SK-N-MC (cell line): Measurements from ENCODE around the gene MADD.

ENCODE experiments used
- EZH2 ChIP-seq: fragments of 200-600 bp; sonication (generic); IDR thresholded peaks from one replicate; pipeline ENCODE4 v1.6.1; 2017; ENCODE audit warnings: antibody characterized with exemption
- POLR2AphosphoS5 ChIP-seq: IDR thresholded peaks from 2 replicates; pipeline ENCODE4 v1.6.1; 2012; ENCODE audit warnings: mild to moderate bottlenecking, low read depth, low read length, borderline replicate concordance

DNA sequence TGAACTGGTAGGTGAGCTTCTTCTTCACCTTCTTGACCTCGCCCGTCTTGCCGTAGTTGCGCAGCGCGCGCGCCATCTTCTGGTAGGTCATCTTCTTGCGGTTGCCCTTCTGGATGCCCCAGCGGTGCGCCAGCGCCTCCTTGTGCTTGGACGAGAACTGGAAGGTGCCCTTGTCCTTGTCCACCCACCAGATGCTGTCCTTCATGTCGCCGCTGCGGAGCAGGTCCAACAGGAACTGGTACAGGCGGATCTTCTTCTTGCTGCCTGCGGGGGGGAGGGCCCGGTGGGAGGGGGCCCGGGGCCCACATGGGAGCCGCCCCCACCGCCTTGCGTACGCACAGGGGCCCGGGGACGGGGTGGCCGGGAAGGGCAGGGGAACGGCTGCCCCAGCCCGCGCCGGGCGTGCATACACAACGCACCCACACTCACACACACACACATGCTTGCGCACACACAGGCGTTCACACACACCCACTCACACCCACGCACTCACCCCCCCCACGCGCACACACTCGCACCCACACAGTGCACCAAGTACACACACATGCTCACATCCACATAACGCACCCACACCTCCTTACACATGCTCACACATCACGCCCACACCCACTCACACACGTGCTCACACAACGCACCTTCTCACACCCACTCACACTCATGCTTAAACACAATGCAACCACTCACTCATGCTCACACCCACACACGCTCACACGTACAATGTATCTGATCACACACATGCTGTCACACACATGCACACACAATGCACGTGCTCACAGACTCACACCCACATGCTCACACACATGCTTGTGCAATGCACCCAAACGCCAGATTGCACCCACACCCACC lies 85.6 kb downstream of the MADD start:
- TF ChIP-seq EZH2 (no peak), POLR2AphosphoS5 (no peak)
